HCT116 (cell line): ENCODE measurements around the gene COBL. TPM values are rescaled to one million over a fixed set of nuclear protein-coding genes. Genes with fewer than 3 reads are reported as not detected.

Source experiments
- ATAC-seq: fragments of 200-7000 bp; cut with Tn5 transposase; 2 replicates; pipeline ENCODE4 v1.9.1; 2020; ENCODE audit warnings: mild to moderate bottlenecking, moderate library complexity
- BruUV-seq: library from RNA; stranded (reverse); fragments of 400-500 nt; replicated peaks from 2 replicates; lab custom pipeline; 2021; lab: Mats Ljungman, UMichigan
- CTCF ChIA-PET: fragments of 300-600 bp; sonication (Branson Sonifier 250); formaldehyde crosslinking; loops from one replicate; lab custom pipeline; 2021; ENCODE audit warnings: antibody characterized with exemption; lab: Charles Lee
- POLR2A ChIA-PET: fragments of 300-600, 350-600 bp; sonication (Branson Sonifier 250); formaldehyde crosslinking; loops from one replicate; lab custom pipeline; 2021; ENCODE audit warnings: antibody characterized with exemption; lab: Charles Lee
- RAD21 ChIA-PET, 2 experiments: fragments of 300-600 bp; sonication (Branson Sonifier 250); formaldehyde crosslinking; loops; one replicate each; lab custom pipeline; 2023; ENCODE audit warnings: low total read pairs in 2 of 2; ENCODE audit not compliant: uncharacterized antibody in 2 of 2, unreplicated experiment in 2 of 2, low non-redundant PET in 1 of 2; lab: Charles Lee
- DNase-seq: peaks from one replicate; pipeline ENCODE4 v3.0.0-alpha.2; 2010; ENCODE audit warnings: low read depth, low spot score
- H2AFZ ChIP-seq: fragments of 200-600 bp; shearing (Covaris generic), sonication (generic); 2 replicates; pipeline ENCODE4 v1.6.1; 2017; ENCODE audit warnings: low read depth, mixed run types, mixed read lengths, antibody characterized with exemption, low read length; ENCODE audit not compliant: poor library complexity, severe bottlenecking
- H3K27ac ChIP-seq: 2 replicates; pipeline ENCODE4 v1.5.1; 2012; ENCODE audit warnings: low read depth, low read length
- H3K27me3 ChIP-seq: fragments of 200-600 bp; sonication (generic); 2 replicates; pipeline ENCODE4 v1.6.1; 2016; ENCODE audit warnings: mixed run types, low read length, mixed read lengths; ENCODE audit not compliant: insufficient read depth
- H3K36me3 ChIP-seq, 2 experiments: fragments of 200-500 bp in 1 of 2; fragments of 200-600 bp in 1 of 2; sonication (Bioruptor generic) in 1 of 2; sonication (generic) in 1 of 2; 2 replicates each; pipeline versions ENCODE4 v1.5.1 to v1.6.1; 2014 to 2016; ENCODE audit warnings: low read length in 2 of 2, inconsistent platforms in 1 of 2, mixed read lengths in 1 of 2, mixed run types in 1 of 2; ENCODE audit not compliant: insufficient read depth in 2 of 2, control insufficient read depth in 1 of 2
- H3K4me1 ChIP-seq, 2 experiments: fragments of 200-600 bp in 1 of 2; sonication (generic) in 1 of 2; 2 replicates each; pipeline versions ENCODE4 v1.5.1 to v1.6.1; 2012 to 2017; ENCODE audit warnings: low read length in 2 of 2, inconsistent platforms in 1 of 2, mild to moderate bottlenecking in 1 of 2, mixed read lengths in 1 of 2, mixed run types in 1 of 2, moderate library complexity in 1 of 2; ENCODE audit not compliant: insufficient read depth in 2 of 2, control insufficient read depth in 1 of 2
- H3K4me2 ChIP-seq: fragments of 200-600 bp; sonication (generic); 2 replicates; pipeline ENCODE4 v1.6.1; 2017; ENCODE audit warnings: mixed run types, low read length, mixed read lengths
- H3K4me3 ChIP-seq, 2 experiments: fragments of 200-600 bp in 1 of 2; sonication (generic) in 1 of 2; replicated peaks in 1 of 2; 2 replicates each; pipeline ENCODE4 v1.5.1; 2011 to 2016; ENCODE audit warnings: low read length in 2 of 2, control low read depth in 1 of 2, low read depth in 1 of 2, mild to moderate bottlenecking in 1 of 2, mixed read lengths in 1 of 2, mixed run types in 1 of 2
- H3K79me2 ChIP-seq: fragments of 200-600 bp; sonication (generic); 2 replicates; pipeline ENCODE4 v1.6.1; 2017; ENCODE audit warnings: mild to moderate bottlenecking, mixed run types, low read length, moderate library complexity, mixed read lengths; ENCODE audit not compliant: insufficient read depth
- H3K9ac ChIP-seq: fragments of 200-600 bp; sonication (generic); 2 replicates; pipeline ENCODE4 v1.6.1; 2016; ENCODE audit warnings: low read length, mixed read lengths
- H3K9me2 ChIP-seq: fragments of 200-600 bp; sonication (generic), shearing (Covaris generic); 2 replicates; pipeline ENCODE4 v1.6.1; 2017; ENCODE audit warnings: mixed run types, mild to moderate bottlenecking, moderate library complexity; ENCODE audit not compliant: insufficient read depth
- H3K9me3 ChIP-seq, 2 experiments: fragments of 200-500 bp in 1 of 2; fragments of 200-600 bp in 1 of 2; sonication (Bioruptor generic) in 1 of 2; sonication (generic) in 1 of 2; 2 replicates each; pipeline ENCODE4 v1.6.1; 2014 to 2017; ENCODE audit warnings: low read length in 2 of 2, mixed read lengths in 2 of 2, inconsistent platforms in 1 of 2, low read depth in 1 of 2, mild to moderate bottlenecking in 1 of 2, mixed run types in 1 of 2, moderate library complexity in 1 of 2; ENCODE audit not compliant: control insufficient read depth in 1 of 2, insufficient read depth in 1 of 2
- H4K20me1 ChIP-seq: fragments of 200-600 bp; sonication (generic), shearing (Covaris generic); 2 replicates; pipeline ENCODE4 v1.6.1; 2017; ENCODE audit warnings: mixed run types, mild to moderate bottlenecking, moderate library complexity; ENCODE audit not compliant: insufficient read depth
- CBX3 ChIP-seq: IDR thresholded peaks from 2 replicates; pipeline ENCODE4 v1.6.1; 2012; ENCODE audit warnings: low read depth
- CEBPB ChIP-seq: IDR thresholded peaks from 2 replicates; pipeline ENCODE4 v1.6.1; 2012; ENCODE audit warnings: low read depth
- ELF1 ChIP-seq: IDR thresholded peaks from 2 replicates; pipeline ENCODE4 v1.6.1; 2012; ENCODE audit warnings: low read depth, borderline replicate concordance
- EZH2phosphoT487 ChIP-seq: fragments of 200-600 bp; IDR thresholded peaks from 2 replicates; pipeline ENCODE4 v1.6.1; 2018; ENCODE audit warnings: antibody characterized with exemption, borderline replicate concordance
- JUND ChIP-seq: IDR thresholded peaks from 2 replicates; pipeline ENCODE4 v1.6.1; 2012
- POLR2AphosphoS5 ChIP-seq: IDR thresholded peaks from 2 replicates; pipeline ENCODE4 v1.6.1; 2011; ENCODE audit warnings: mild to moderate bottlenecking, low read depth, low read length, moderate library complexity
- REST ChIP-seq: IDR thresholded peaks from 2 replicates; pipeline ENCODE4 v1.6.1; 2012; ENCODE audit warnings: low read depth
- SIN3A ChIP-seq: IDR thresholded peaks from 2 replicates; pipeline ENCODE4 v1.6.1; 2012; ENCODE audit warnings: low read depth
- SP1 ChIP-seq: IDR thresholded peaks from 2 replicates; pipeline ENCODE4 v1.6.1; 2012; ENCODE audit warnings: low read depth
- SRF ChIP-seq: IDR thresholded peaks from 2 replicates; pipeline ENCODE4 v1.6.1; 2012; ENCODE audit warnings: low read depth
- ZFX ChIP-seq: fragments of 450-650 bp; IDR thresholded peaks from 2 replicates; pipeline ENCODE4 v1.6.1; 2017
- intact Hi-C: fragments of 100-400 bp; cut with micrococcal nuclease; formaldehyde crosslinking; loops from 2 replicates; pipeline ENCODE4 v1.10.0; 2022
- total RNA-seq: library from RNA; stranded (reverse); gene quantifications from one replicate; pipeline ENCODE4 v1.2.1, GENCODE V29; 2021; ENCODE audit not compliant: unreplicated experiment
- TF ChIP-seq, protein P1 (sequence below), 3 experiments: fragments of 200-600 bp in 1 of 3; sonication (generic) in 1 of 3; IDR thresholded peaks in 2 of 3; conservative IDR thresholded peaks in 1 of 3; 2 replicates each; pipeline ENCODE4 v1.5.1; 2012 to 2017; ENCODE audit warnings: low read depth in 2 of 3, low read length in 2 of 3, antibody characterized with exemption in 1 of 3, borderline replicate concordance in 1 of 3, control low read depth in 1 of 3, mild to moderate bottlenecking in 1 of 3, mixed read lengths in 1 of 3, mixed run types in 1 of 3, moderate library complexity in 1 of 3; ENCODE audit not compliant: insufficient read depth in 1 of 3

COBL gene
- total RNA-seq, 1 experiment from 2014 or later, result 19.3 TPM

DNA sequence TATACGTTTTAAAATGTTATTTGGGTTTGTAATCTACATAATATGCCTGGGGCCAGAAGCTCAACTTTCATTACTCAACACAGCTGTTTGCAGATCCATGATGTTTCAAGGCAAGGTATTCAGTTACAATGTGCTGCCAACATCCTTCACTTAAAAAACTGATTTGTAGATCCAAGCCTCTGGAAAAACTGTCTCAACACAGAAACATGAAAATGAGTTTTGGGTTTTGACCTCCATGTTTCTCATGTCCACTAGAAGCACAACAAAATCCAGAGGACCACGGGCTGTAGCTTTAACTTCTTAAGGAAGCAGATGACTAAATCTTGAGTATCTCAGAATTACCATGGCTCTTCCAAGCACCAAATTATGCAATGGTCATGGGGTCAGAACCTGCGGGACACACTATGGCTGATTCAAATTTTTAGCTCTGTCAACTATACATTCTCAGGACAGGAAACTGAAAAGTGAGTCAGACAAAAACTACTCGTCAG is 286.9 kb downstream of the COBL start:
- DNase-seq (no peak), ATAC-seq (no peak)
- H2AFZ ChIP-seq, result no peak overlapping the region
- no peaks in the 10 kb centered on the region for H3K4me1 ChIP-seq
- H3K36me3 ChIP-seq, result no peaks in the 10 kb centered on the region
- no TSS peak for BruUV-seq
- H3K9me2 ChIP-seq, result no peaks in the 10 kb centered on the region
- intact Hi-C loops, result no loop called here
- ChIA-PET CTCF (no interaction called here), POLR2A (no interaction called here), RAD21 (no interaction called here)
- no peaks in the 10 kb centered on the region for H3K9me3 ChIP-seq
- H3K4me2 ChIP-seq, result no peak overlapping the region
- no peaks in the 10 kb centered on the region for H3K79me2 ChIP-seq
- TF ChIP-seq JUND (no peak), SP1 (no peak), CEBPB (no peak), POLR2AphosphoS5 (no peak), SIN3A (no peak), EZH2phosphoT487 (no peak), ZFX (no peak), REST (no peak), CBX3 (no peak), ELF1 (no peak), SRF (no peak)
- TF ChIP-seq, protein P1, sequence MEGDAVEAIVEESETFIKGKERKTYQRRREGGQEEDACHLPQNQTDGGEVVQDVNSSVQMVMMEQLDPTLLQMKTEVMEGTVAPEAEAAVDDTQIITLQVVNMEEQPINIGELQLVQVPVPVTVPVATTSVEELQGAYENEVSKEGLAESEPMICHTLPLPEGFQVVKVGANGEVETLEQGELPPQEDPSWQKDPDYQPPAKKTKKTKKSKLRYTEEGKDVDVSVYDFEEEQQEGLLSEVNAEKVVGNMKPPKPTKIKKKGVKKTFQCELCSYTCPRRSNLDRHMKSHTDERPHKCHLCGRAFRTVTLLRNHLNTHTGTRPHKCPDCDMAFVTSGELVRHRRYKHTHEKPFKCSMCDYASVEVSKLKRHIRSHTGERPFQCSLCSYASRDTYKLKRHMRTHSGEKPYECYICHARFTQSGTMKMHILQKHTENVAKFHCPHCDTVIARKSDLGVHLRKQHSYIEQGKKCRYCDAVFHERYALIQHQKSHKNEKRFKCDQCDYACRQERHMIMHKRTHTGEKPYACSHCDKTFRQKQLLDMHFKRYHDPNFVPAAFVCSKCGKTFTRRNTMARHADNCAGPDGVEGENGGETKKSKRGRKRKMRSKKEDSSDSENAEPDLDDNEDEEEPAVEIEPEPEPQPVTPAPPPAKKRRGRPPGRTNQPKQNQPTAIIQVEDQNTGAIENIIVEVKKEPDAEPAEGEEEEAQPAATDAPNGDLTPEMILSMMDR (IDR thresholded peaks at IDR 0.05 in 2 of 3, conservative IDR thresholded peaks at IDR 0.05 in 1 of 3; ENCODE audit: borderline replicate concordance in 1 of 3, insufficient read depth in 1 of 3, low read depth in 2 of 3, low read length in 2 of 3), result no peak
- no peak overlapping the region for H3K4me3 ChIP-seq
- H3K27ac ChIP-seq, result no peak overlapping the region
- no peak overlapping the region for H3K9ac ChIP-seq
- H3K27me3 ChIP-seq, result no peaks in the 10 kb centered on the region
- H4K20me1 ChIP-seq, result no peaks in the 10 kb centered on the region
